GM18505 (cell line): ENCODE measurements around the gene ELFN1.

Experiments used
- ATAC-seq: cut with Tn5 transposase; IDR thresholded peaks from one replicate; pipeline ENCODE4 v1.9.1; 2021; ENCODE audit not compliant: unreplicated experiment
- POLR2A ChIP-seq: IDR thresholded peaks from 4 replicates; pipeline ENCODE4 v1.6.1; 2011; ENCODE audit warnings: borderline replicate concordance; ENCODE audit not compliant: insufficient read depth, insufficient read length; ENCODE audit errors: extremely low read depth

ELFN1 gene

DNA sequence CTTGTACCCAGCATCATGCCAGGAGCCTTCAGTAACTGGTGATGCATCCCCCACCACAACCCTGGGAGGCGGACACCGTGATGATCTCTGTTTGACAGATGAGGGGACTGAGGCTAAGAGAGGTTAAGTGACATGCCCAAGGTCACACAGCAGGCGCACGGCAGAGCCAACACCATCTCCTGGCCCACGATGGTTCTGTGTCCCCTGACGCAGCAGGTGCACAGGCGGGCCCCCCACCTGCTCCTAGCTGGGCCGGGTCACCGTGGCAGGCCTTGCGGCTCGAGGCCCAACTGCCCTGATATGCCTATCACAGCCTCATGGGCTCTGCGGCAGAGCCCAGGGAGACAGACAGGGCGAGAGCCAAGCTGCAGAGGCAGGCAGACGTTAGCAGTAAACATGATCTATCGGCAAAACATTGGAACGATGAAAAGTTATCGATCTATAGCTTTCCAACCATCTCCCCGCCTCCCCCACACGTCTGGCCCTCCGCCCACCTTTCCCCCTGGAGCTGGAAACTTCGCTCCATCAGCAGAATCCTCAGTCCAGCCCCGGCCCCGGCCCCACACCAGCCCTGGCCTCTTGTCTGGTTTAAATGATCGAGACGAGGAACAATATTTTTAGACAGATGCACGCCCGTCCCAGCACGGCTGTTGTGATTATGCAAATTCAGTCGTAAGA is 65.9 kb downstream of the ELFN1 start:
- ATAC-seq: no peak
- no peak for TF ChIP-seq POLR2A

DNA sequence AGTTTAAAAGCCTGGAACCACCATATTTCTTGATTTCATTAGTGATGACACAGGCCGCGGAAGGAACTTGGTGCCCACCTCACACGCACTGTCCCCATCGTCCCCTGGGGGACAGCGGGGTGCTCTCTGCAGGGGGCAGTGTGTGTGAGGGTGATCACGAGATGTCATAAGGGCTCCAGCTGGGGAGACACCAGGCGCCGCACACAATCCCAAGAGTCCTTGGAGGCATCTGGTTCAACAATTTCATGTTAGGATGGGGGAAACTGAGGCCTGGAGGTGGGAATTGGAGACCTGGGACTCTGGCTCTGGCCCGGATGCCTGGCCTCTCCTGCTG is 66.4 kb downstream of the ELFN1 start:
- TF ChIP-seq POLR2A: no peak
- ATAC-seq: no peak

DNA sequence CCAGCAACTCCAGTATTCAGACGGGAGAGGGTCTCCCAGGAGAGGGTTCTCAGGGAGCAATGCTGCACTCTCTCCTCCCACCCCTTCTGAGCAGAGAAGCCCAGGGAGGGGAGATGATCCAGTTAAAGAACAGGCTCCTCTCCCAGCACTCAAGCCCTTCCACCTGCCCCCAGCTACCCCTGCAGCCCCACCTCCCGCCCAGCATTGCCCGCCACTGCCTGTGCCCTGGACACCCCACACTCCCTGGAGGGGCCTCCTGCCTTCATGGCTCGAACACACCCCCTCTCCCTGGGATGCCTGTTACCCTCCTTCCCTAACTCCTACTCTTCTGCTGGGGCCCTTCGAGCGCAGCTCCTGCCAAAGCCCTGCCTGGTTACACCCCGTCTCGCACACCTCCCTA is 66.8 kb downstream of the ELFN1 start:
- TF ChIP-seq POLR2A: no peak
- no peak for ATAC-seq

DNA sequence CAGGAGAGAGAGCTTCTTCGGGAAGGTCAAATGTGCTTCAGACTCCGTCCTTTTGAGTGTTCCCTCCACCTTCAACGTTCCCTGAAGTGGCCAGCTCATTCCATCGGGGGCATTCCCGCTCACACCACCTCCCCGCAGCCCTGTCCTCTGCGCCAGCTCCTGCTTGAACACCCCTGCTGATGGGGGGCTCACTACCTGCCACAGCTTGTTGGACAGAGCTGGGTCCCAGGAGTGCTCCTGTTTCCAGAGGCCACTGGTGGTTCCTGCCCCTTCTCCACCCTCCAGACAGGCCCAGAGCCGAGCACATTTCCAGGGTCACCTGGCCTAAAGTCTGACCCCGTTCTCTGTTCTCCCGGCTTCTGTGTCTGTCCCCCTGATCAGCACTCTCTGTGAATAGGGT is 67.4 kb downstream of the ELFN1 start:
- no peak for TF ChIP-seq POLR2A
- ATAC-seq: no peak

DNA sequence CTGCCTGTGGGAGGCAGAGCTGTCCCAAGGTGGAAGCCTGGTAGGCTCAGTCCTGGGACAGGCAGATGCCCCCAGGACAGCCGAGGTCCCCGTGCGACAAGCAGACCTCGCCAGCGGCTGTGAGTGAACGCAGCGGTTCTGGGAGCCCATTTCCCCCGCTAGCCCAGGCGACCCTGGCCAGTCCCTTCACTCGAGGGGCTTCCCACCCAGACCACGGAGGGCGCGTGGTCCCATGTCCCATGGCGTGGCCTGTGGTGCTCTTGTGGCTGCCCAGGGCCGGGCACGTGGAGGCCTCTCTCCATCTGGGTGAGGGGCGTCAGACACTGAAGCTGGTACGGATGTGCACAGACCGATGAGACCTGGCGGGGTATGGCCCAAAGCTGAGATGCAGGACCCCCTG is 67.9 kb downstream of the ELFN1 start:
- ATAC-seq: no peak
- no peak for TF ChIP-seq POLR2A

DNA sequence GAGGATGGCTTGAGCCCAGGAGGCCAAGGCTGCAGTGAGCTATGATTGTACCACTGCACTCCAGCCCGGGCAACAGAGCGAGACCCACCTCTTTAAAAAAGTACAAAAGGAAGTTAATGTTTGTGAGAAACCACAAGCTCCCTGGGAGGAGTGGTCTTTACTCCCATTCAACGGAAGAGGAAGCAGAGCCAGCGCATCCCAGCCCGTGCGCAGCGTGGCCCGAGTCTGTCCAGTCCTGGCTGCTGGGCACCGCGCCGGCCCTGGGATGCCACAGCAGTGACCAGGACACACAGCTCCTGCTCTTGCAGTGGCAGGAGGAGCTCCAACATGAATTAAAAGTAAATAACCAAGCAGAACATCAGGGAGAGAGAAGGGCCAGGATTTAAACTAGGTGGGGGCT is 68.4 kb downstream of the ELFN1 start:
- ATAC-seq: no peak
- TF ChIP-seq POLR2A: no peak

DNA sequence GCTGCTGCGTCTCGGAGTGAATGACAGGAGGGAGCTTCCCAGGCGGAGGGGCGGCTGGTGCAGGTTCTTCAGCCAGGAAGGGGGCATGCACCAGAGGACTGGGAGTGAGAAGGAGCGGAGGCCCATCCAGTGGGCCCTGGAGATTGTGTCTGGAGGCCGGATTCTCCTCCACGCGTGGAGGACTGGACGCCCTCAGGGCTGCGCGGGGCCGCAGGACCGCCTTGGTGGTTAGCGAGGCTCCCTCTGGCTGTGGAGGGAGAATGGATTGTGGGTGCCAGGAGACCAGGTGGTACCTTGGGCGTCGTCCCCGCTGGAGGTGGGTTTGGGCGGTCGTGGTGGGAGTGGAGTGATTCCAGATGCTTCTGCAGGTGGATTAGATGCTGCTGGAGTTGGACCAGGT is 68.9 kb downstream of the ELFN1 start:
- no peak for ATAC-seq
- no peak for TF ChIP-seq POLR2A

DNA sequence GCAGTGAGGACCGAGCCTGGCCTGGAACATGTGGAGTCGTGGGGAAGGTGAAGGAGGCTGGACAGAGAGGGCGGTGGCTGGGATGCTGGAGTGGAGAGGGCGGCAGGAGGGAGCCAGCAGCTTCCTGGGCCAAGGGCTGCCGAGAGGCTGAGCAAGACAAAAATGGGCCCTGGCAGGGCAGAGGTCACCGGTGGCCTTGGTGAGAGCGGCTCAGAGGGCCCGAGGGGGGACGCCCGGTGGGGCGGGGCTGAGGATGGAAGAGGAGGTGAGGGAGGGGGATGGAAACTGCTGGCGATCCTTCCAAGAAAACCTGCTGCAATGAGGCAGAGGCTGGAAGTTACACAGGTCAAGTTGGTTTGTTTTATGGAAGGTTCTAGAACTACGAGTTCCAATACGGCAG is 69.5 kb downstream of the ELFN1 start:
- TF ChIP-seq POLR2A: no peak

DNA sequence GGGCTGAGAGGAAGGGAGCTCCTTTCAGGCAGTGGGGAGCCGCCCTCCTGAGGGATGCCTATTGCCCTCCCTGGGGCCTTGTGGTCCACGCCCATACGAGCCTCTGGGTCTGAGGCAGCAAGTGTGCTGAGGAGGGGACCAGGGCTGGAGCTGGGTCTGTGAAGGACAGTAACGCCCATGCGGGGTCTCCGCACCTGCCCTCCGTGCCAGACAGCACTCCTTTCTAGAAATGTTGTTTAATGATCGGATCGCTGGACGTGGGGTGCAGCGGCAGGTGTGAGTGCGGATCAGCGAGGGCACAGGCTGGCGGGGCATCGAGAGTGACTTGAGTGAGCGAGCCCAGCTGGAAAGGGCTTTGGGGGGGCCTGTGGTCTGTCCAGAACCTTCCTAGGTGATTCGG is 70.1 kb downstream of the ELFN1 start:
- TF ChIP-seq POLR2A: no peak
- no peak for ATAC-seq

More for the DNA sequence above, 69.5 kb downstream of the ELFN1 start:
- no peak for ATAC-seq

DNA sequence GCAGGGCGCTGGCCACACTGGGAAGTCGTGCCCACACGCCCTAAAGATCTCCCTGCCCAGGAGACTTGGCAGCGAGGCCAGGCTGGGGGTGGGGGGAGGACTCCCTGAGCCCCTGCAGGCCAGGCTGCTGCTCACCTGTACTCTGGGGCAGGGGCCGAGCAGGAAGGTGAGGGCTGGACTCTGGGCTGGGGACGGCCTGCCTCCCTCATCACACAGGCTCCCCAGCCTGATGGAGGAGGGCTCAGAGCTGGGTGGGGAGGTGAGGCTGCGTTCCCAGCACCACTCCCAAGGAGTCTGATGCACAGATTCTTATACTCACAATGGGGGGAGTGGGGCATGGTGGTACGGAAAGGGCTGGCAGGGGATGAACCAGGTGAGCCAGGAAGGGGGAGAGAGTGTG is 71.2 kb downstream of the ELFN1 start:
- no peak for ATAC-seq
- no peak for TF ChIP-seq POLR2A

DNA sequence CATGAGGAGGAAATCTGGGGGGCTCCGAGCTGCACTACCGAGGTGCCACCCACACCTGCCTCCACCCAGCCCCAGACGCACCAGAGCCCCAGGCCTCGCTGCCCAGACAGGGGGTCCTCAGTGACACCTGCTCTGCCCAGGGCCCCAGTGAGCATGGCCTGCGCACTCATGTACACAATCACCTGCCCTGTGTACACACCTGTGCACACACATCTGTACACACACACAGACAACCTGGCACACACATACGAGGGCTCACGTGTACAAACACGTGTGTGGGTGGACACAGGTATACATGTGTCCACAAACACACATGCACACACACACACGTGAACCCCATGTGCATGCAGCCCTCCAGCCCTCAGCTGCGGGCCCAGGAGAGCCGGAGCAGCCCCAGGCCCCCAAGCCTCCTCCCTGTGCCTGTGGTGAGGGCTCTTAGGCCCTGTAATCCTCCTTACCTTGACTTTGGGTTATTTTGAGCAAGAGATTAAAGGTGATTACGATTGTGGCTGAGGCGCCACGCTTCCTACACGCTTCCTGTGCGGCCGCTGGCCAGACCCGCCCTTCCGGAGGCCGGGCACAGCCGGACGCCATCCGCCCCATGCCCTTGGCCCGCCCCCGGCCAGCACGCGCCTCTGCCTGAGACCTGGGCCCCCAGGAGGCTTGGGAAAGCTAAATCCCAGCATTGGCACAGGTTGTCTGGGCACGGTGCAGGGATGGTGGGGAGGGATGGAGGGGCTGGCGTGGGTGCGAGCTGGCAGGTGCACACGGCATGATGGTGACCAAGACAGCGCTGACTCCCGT is 71.9 kb downstream of the ELFN1 start:
- ATAC-seq: no peak
- no peak for TF ChIP-seq POLR2A

DNA sequence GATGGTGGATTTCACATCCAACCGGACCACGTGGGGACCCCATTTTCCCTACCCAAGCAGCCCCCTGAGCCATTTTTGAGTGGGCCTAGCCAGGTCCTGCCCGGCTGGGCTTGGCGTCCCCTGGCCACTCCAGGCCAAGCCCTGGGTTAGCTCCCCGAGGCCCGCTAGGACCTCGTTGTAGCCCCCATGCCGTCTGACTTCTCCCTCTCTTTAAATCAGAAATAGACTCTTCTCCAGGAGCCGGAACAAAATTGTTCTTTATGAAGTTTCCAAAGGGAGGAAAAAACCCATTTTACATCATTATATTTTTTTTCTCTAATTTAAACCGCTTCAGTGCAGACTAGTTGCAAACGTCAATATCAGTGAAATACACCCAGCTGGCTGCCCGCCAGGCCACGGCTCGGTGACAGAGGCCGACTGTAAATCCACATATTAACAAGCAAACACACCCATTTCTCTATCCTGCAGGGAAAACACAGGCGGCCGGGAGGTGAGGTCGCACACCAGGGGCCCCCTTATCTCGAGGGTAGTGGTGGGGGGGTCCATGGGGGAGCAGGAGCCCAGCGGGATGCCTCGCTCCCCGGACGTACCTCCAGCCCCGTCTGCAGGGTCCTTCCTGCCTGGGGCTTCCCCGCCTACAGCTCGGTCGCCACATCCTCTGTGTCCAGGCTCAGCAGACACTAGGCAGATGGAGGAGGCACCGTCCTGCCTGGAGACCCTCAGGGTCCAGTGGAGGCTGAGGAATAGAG is 72.7 kb downstream of the ELFN1 start:
- ATAC-seq: no peak

DNA sequence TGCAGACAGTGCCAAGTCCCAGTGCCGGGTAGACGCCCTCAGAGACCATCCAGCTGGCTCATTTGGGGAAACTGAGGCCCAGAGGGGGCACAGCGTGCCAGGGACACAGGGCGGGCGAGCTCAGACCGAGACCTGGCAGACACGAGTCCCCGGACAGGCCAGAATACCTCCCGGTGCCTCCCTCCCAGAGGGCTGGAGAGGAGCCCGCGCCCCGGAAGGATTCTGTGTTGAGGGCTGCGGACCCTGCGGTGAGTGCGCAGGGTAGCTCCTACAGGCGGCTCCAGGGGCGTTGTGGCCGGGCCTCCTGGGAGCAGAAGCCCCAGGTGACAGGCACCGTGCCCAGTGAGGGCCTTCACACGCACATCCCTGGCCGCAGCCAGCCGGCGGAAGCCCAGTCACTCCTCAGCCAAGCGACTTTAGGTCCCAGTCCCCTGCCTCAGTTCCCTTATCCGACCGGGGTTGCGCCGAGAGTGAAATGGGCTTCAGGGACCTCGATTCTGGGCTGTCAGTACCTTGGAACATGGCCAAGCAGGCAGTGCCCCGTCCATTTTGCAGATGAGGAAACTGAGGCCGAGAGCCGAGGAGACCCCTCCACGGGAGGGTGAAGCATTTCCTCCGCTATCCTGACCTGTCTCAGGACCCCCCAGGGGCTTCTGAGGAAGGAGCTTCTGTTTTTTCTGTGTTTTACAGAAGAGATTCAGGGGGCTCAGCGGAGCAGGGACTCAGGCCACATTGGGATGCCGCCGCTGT is 73.6 kb downstream of the ELFN1 start:
- TF ChIP-seq POLR2A: no peak
- no peak for ATAC-seq

More for the DNA sequence above, 72.7 kb downstream of the ELFN1 start:
- TF ChIP-seq POLR2A: no peak

DNA sequence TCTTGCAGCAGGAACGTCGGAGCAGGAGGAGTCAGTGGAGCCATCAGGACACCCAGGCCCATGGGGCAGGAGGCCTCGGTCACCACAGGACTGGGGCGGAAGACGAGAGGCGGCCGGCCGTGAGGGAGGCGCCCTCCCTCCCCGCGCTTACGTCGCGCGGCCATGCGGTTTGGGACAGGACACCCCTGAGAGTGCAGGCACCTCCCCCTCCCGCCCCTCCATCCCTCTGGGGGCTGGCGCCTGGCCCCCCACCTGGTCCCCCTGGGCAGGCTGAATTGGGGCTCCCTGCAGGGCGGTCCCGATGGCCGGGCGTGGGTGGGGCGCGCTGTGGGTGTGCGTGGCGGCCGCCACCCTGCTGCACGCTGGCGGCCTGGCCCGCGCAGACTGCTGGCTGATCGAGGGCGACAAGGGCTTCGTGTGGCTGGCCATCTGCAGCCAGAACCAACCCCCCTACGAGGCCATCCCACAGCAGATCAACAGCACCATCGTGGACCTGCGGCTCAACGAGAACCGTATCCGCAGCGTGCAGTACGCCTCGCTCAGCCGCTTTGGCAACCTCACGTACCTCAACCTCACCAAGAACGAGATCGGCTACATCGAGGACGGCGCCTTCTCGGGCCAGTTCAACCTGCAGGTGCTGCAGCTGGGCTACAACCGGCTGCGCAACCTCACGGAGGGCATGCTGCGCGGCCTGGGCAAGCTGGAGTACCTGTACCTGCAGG is 74.4 kb downstream of the ELFN1 start:
- no peak for TF ChIP-seq POLR2A
- no peak for ATAC-seq
